Measurements from ENCODE around the gene NAA16.

NAA16 gene

GRCh38 chr13:41302743-41303142, 8.3 kb upstream of the NAA16 start:
- Histone ChIP-seq H3K27me3 (ENCODE audit: insufficient read depth, low read length, poor library complexity, severe bottlenecking) (no peaks in the 10 kb centered on the region), H3K36me3 (ENCODE audit: insufficient read depth, low read length) (no peaks in the 10 kb centered on the region), H3K4me3 (ENCODE audit: low read length, poor library complexity, severe bottlenecking) (no peak overlapping the region), H4K20me1 (ENCODE audit: insufficient read depth, low read length, poor library complexity, severe bottlenecking) (no peaks in the 10 kb centered on the region), H2AFZ (ENCODE audit: low read length) (no peak overlapping the region), H3K9ac (ENCODE audit: low read depth, low read length, poor library complexity, severe bottlenecking) (no peak overlapping the region), H3K4me2 (ENCODE audit: low read depth, low read length, poor library complexity, severe bottlenecking) (no peak overlapping the region), H3K9me2 (replicated peaks; ENCODE audit: low read depth, low read length) (no peaks in the 10 kb centered on the region), H3K79me2 (ENCODE audit: insufficient read depth, low read length) (no peaks in the 10 kb centered on the region), H3K9me3 (ENCODE audit: insufficient read depth, low read depth, low read length) (no peaks in the 10 kb centered on the region), H3F3A (ENCODE audit: low read depth) (no peaks in the 10 kb centered on the region), H3K4me1 (ENCODE audit: insufficient read depth, low read length, poor library complexity, severe bottlenecking) (no peaks in the 10 kb centered on the region)
- TF ChIP-seq CTCF (conservative IDR thresholded peaks at IDR 0.05; ENCODE audit: low read length) (no peak), EZH2phosphoT487 (IDR thresholded peaks at IDR 0.05; ENCODE audit: borderline replicate concordance) (no peak)

GRCh38 chr13:41304551-41304950, 6.5 kb upstream of the NAA16 start:
- H4K20me1 ChIP-seq (ENCODE audit: insufficient read depth, low read length, poor library complexity, severe bottlenecking), result no peaks in the 10 kb centered on the region
- H3K36me3 ChIP-seq (ENCODE audit: insufficient read depth, low read length), result no peaks in the 10 kb centered on the region
- H2AFZ ChIP-seq (ENCODE audit: low read length), result no peak overlapping the region
- H3K4me1 ChIP-seq (ENCODE audit: insufficient read depth, low read length, poor library complexity, severe bottlenecking), result no peaks in the 10 kb centered on the region
- H3K4me3 ChIP-seq (ENCODE audit: low read length, poor library complexity, severe bottlenecking), result no peak overlapping the region
- no peak overlapping the region for H3K9ac ChIP-seq (ENCODE audit: low read depth, low read length, poor library complexity, severe bottlenecking)
- no peaks in the 10 kb centered on the region for H3K27me3 ChIP-seq (ENCODE audit: insufficient read depth, low read length, poor library complexity, severe bottlenecking)
- H3F3A ChIP-seq (ENCODE audit: low read depth), result no peaks in the 10 kb centered on the region
- no peaks in the 10 kb centered on the region for H3K9me2 ChIP-seq (replicated peaks; ENCODE audit: low read depth, low read length)
- H3K9me3 ChIP-seq (ENCODE audit: insufficient read depth, low read depth, low read length), result no peaks in the 10 kb centered on the region
- no peaks in the 10 kb centered on the region for H3K79me2 ChIP-seq (ENCODE audit: insufficient read depth, low read length)
- TF ChIP-seq EZH2phosphoT487 (IDR thresholded peaks at IDR 0.05; ENCODE audit: borderline replicate concordance) (no peak), CTCF (conservative IDR thresholded peaks at IDR 0.05; ENCODE audit: low read length) (no peak)
- H3K4me2 ChIP-seq (ENCODE audit: low read depth, low read length, poor library complexity, severe bottlenecking), result no peak overlapping the region

- H2AFZ ChIP-seq (ENCODE audit: low read length), result no peak overlapping the region
Observed at GRCh38 chr13:41306271-41307145, 4.6 kb upstream of the NAA16 start.

More at GRCh38 chr13:41306271-41307145, 4.6 kb upstream of the NAA16 start:
- Histone ChIP-seq H3K79me2 (ENCODE audit: insufficient read depth, low read length) (peaks cover 8% of the 10 kb centered on the region), H3K9me3 (ENCODE audit: insufficient read depth, low read depth, low read length) (no peaks in the 10 kb centered on the region), H4K20me1 (ENCODE audit: insufficient read depth, low read length, poor library complexity, severe bottlenecking) (peaks cover 3% of the 10 kb centered on the region), H3K36me3 (ENCODE audit: insufficient read depth, low read length) (no peaks in the 10 kb centered on the region), H3K9ac (ENCODE audit: low read depth, low read length, poor library complexity, severe bottlenecking) (no peak overlapping the region), H3K9me2 (replicated peaks; ENCODE audit: low read depth, low read length) (no peaks in the 10 kb centered on the region), H3K4me2 (ENCODE audit: low read depth, low read length, poor library complexity, severe bottlenecking) (no peak overlapping the region), H3K27me3 (ENCODE audit: insufficient read depth, low read length, poor library complexity, severe bottlenecking) (no peaks in the 10 kb centered on the region), H3K4me1 (ENCODE audit: insufficient read depth, low read length, poor library complexity, severe bottlenecking) (peaks cover 5% of the 10 kb centered on the region), H3F3A (ENCODE audit: low read depth) (no peaks in the 10 kb centered on the region), H3K4me3 (ENCODE audit: low read length, poor library complexity, severe bottlenecking) (no peak overlapping the region)
- TF ChIP-seq CTCF (conservative IDR thresholded peaks at IDR 0.05; ENCODE audit: low read length), result no peak
- no peak for TF ChIP-seq EZH2phosphoT487 (IDR thresholded peaks at IDR 0.05; ENCODE audit: borderline replicate concordance)

Data from Loucy (cell line).